Sigmoid colon (tissue), 7 donors: ENCODE results near the gene NOMO2. TPM values are rescaled to one million over a fixed set of nuclear protein-coding genes. Genes with fewer than 3 reads are reported as not detected.
"Not testable (repeated sequence)": the region's sequence is repeated elsewhere in the genome, so short reads cannot be mapped to it uniquely, and the experiment has no call there.

Source experiments
- DNase-seq: peaks from one replicate; pipeline ENCODE4 v3.0.0-alpha.2; 2019
- H3K27ac ChIP-seq, 4 donors: fragments of 200-600 bp; sonication (generic); one replicate each; pipeline ENCODE4 v1.5.1; 2016 to 2019; ENCODE audit warnings: mild to moderate bottlenecking in 1 of 4
- H3K27me3 ChIP-seq, 3 donors: fragments of 200-600 bp; sonication (generic); one replicate each; pipeline ENCODE4 v1.5.1; 2019; ENCODE audit warnings: mild to moderate bottlenecking in 1 of 3
- H3K36me3 ChIP-seq, 4 donors: fragments of 200-600 bp; sonication (generic); one replicate each; pipeline ENCODE4 v1.5.1; 2016 to 2019
- H3K4me1 ChIP-seq, 4 donors: fragments of 200-600 bp; sonication (generic); one replicate each; pipeline ENCODE4 v1.5.1; 2017 to 2019
- H3K4me3 ChIP-seq, 4 donors: fragments of 200-600 bp; sonication (generic); one replicate each; pipeline ENCODE4 v1.5.1; 2017 to 2019; ENCODE audit warnings: mild to moderate bottlenecking in 2 of 4, moderate library complexity in 1 of 4
- H3K9me3 ChIP-seq, 4 donors: fragments of 200-600 bp in 3 of 4; sonication (generic) in 3 of 4; one replicate each; pipeline versions ENCODE4 v1.5.1 to v1.6.1; 2013 to 2019
- WGBS, 2 donors: extraction: QIAGEN DNeasy Blood & Tissue Kit; methylation state at CpG; one replicate each; pipeline ENCODE4 v1.1.7; 2013; 5-methylcytosine and 5-hydroxymethylcytosine counted together
- intact Hi-C: fragments of 100-400 bp; cut with DNase I; formaldehyde crosslinking; loops from one replicate; pipeline ENCODE4 v1.15.1; 2023
- polyA plus RNA-seq, 3 donors: library from polyadenylated mRNA; stranded (reverse); fragments of 200-250 nt; gene quantifications; one replicate each; pipeline ENCODE4 v1.2.3, GENCODE V29; 2013
- total RNA-seq, 4 donors: library from RNA; depleted of rRNA; stranded (reverse); fragments of >200 nt; gene quantifications; one replicate each; pipeline ENCODE4 v1.1.0, GENCODE V29; 2016
- donor health status: healthy with polysubstance abuse.
- donor health status: Bipolar disorder and iron deficiency.
- donor health status: healthy.

NOMO2 gene
- total and polyA plus RNA-seq, 7 donors = 12.0 to 76.3 (median 51.0) TPM

- H3K27me3 ChIP-seq, DNase-seq, intact Hi-C loops, H3K27ac ChIP-seq, H3K9me3 ChIP-seq, H3K36me3 ChIP-seq, H3K4me1 ChIP-seq, H3K4me3 ChIP-seq: not testable (repeated sequence)
- 93 to 95% methylated on average over 7 to 8 of the region's 8 CpGs for WGBS, 2 donors
Observed at GRCh38 chr16:18572973-18573372, 11.1 kb upstream of the NOMO2 start.

GRCh38 chr16:18571307-18571850, 9.5 kb upstream of the NOMO2 start:
- H3K27ac ChIP-seq, H3K27me3 ChIP-seq, DNase-seq, H3K4me1 ChIP-seq, intact Hi-C loops, H3K9me3 ChIP-seq, H3K36me3 ChIP-seq: not testable (repeated sequence)
- peak overlapping the region in 2 of 4 donors; percentile 13 to 26 for H3K4me3 ChIP-seq
- WGBS, 2 donors = 6 to 15% methylated on average over 8 of the region's 13 CpGs

- H3K36me3 ChIP-seq, H3K9me3 ChIP-seq, H3K4me1 ChIP-seq, H3K27ac ChIP-seq, DNase-seq, intact Hi-C loops, H3K27me3 ChIP-seq: not testable (repeated sequence)
- WGBS, 2 donors = 16% methylated on average over 27 to 37 of the region's 46 CpGs
- peak overlapping the region in 2 of 4 donors; percentile 13 to 26 for H3K4me3 ChIP-seq
Observed at GRCh38 chr16:18570529-18571306, 8.8 kb upstream of the NOMO2 start.

GRCh38 chr16:18560416-18561220, 1.3 kb downstream of the NOMO2 start:
- H3K36me3 ChIP-seq, H3K9me3 ChIP-seq, intact Hi-C loops, DNase-seq, H3K27me3 ChIP-seq, H3K27ac ChIP-seq, H3K4me1 ChIP-seq: not testable (repeated sequence)
- WGBS, 2 donors = 28 to 40% methylated on average over 13 to 14 of the region's 16 CpGs
- peak overlapping the region in 2 of 4 donors; percentile 54 to 62 for H3K4me3 ChIP-seq

- H3K27ac ChIP-seq, H3K4me3 ChIP-seq, H3K4me1 ChIP-seq, DNase-seq, H3K36me3 ChIP-seq, H3K9me3 ChIP-seq, H3K27me3 ChIP-seq, intact Hi-C loops: not testable (repeated sequence)
- WGBS, 2 donors = 95% methylated on average over 1 of the region's 5 CpGs; no CpG with 5 or more reads in 1 of the 2 donors
Observed at GRCh38 chr16:18553671-18554070, 8.2 kb downstream of the NOMO2 start.

- H3K4me3 ChIP-seq, H3K36me3 ChIP-seq, H3K9me3 ChIP-seq, H3K27ac ChIP-seq, DNase-seq, intact Hi-C loops, H3K4me1 ChIP-seq, H3K27me3 ChIP-seq: not testable (repeated sequence)
- 92 to 93% methylated on average over 4 to 5 of the region's 6 CpGs for WGBS, 2 donors
Observed at GRCh38 chr16:18547382-18547781, 14.5 kb downstream of the NOMO2 start.

GRCh38 chr16:18546853-18547252, 15.0 kb downstream of the NOMO2 start:
- DNase-seq, H3K4me3 ChIP-seq, H3K9me3 ChIP-seq, intact Hi-C loops, H3K36me3 ChIP-seq, H3K27me3 ChIP-seq, H3K4me1 ChIP-seq, H3K27ac ChIP-seq: not testable (repeated sequence)
- no CpG with 5 or more reads among the region's 5 CpGs for WGBS, 2 donors

GRCh38 chr16:18544232-18545081, 17.4 kb downstream of the NOMO2 start:
- intact Hi-C loops, H3K27ac ChIP-seq, H3K4me3 ChIP-seq, H3K36me3 ChIP-seq, H3K9me3 ChIP-seq, DNase-seq, H3K4me1 ChIP-seq, H3K27me3 ChIP-seq: not testable (repeated sequence)
- WGBS, 2 donors = 74 to 87% methylated on average over 5 of the region's 6 CpGs

- DNase-seq, H3K9me3 ChIP-seq, H3K4me3 ChIP-seq, H3K27ac ChIP-seq, intact Hi-C loops, H3K4me1 ChIP-seq, H3K27me3 ChIP-seq, H3K36me3 ChIP-seq: not testable (repeated sequence)
- WGBS, 2 donors = no CpG with 5 or more reads among the region's 5 CpGs
Observed at GRCh38 chr16:18541912-18542311, 20.0 kb downstream of the NOMO2 start.
